GM13977 (cell line): Measurements from ENCODE around the gene PDHA1.

Experiments used
- DNase-seq: peaks from one replicate; pipeline ENCODE4 v3.0.0; 2012; ENCODE audit warnings: low spot score
- CTCF ChIP-seq: IDR thresholded peaks from 2 replicates; pipeline ENCODE4 v1.5.1; 2012; ENCODE audit warnings: mild to moderate bottlenecking, control low read depth; ENCODE audit not compliant: insufficient read depth; ENCODE audit errors: extremely low read depth, missing control alignments
- in situ Hi-C: fragments of 300-500 bp; cut with MboI; formaldehyde crosslinking; loops from one replicate; pipeline ENCODE4 v1.12.0; 2022; ENCODE audit warnings: low sequenced_read_pairs, low pct_unique_long_range_greater_than_20kb, mixed read lengths, inconsistent platforms; ENCODE audit not compliant: unreplicated experiment

Gene PDHA1

GRCh38 chrX:19358521-19358920 lies 14.8 kb downstream of the PDHA1 start:
- in situ Hi-C loops, result no loop called here
- TF ChIP-seq CTCF, result no peak
- DNase-seq, result no peak

DNA sequence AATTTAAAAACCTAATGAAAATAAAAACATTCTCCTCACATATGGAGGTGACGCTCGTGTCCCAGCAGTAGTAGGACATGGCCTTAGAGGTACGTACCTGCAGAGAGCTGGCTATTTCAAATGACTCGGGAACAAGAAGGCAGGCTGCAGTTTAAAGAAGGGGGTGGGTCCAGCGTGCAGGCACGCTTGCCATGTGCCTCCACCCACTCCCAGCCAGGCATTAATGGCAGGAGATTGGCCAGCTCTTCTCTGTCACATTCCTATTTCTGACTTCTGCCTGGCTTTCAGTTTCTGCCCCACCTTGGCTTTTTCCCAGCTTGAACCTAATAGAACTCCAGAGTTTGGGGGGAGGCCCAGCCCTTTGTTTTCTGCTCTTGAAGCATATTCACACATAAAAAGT lies 17.2 kb downstream of the PDHA1 start:
- no peak for DNase-seq
- in situ Hi-C loops, result no loop called here
- no peak for TF ChIP-seq CTCF

GRCh38 chrX:19361701-19362100 lies 18.0 kb downstream of the PDHA1 start:
- in situ Hi-C loops, result no loop called here
- DNase-seq, result no peak
- TF ChIP-seq CTCF, result no peak

DNA sequence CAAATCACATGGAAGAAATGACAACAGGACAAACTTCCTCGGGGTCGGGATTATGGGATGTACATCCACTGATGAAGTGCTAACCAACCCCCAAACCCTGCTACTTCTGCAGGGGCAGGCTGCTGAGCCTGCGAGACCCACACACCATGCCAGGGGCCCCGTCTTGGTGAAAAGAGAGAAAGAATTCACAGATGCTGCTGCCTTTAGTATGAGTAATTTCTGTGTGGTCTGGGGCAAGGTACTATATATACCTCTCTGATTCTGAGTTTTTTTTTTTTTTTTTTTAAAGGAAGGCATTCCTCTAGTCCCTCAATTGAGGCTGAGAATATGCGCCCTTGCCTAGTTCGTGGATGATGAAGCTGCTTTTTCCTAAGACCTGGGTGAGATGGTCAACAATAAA lies 24.8 kb downstream of the PDHA1 start:
- in situ Hi-C loops, result no loop called here
- no peak for TF ChIP-seq CTCF
- no peak for DNase-seq

GRCh38 chrX:19370061-19370460 lies 26.3 kb downstream of the PDHA1 start:
- no peak for DNase-seq
- in situ Hi-C loops, result no loop called here
- no peak for TF ChIP-seq CTCF

GRCh38 chrX:19372170-19372546 lies 28.4 kb downstream of the PDHA1 start:
- peak; percentile 78 for DNase-seq
- in situ Hi-C loops, result no loop called here
- peak; percentile 65 for TF ChIP-seq CTCF
